Activated B cell treated with CpG ODN at 0.5 μM for 24 hours (primary cell): ENCODE measurements around the gene CDH20. TPM values are rescaled to one million over a fixed set of nuclear protein-coding genes. Genes with fewer than 3 reads are reported as not detected.

Experiments
- ATAC-seq: fragments of 200-7000 bp; cut with Tn5 transposase; one replicate; pipeline ENCODE4 v1.10.0; 2021; ENCODE audit warnings: low read depth, mild to moderate bottlenecking, moderate library complexity
- CTCF ChIA-PET: fragments of 350-600 bp; sonication (Branson Sonifier 250); formaldehyde crosslinking; loops from one replicate; lab custom pipeline; 2021; ENCODE audit warnings: antibody characterized with exemption; lab: Charles Lee
- POLR2A ChIA-PET: fragments of 350-600 bp; sonication (Branson Sonifier 250); formaldehyde crosslinking; loops from one replicate; lab custom pipeline; 2021; ENCODE audit warnings: antibody characterized with exemption; lab: Charles Lee
- DNase-seq: peaks from one replicate; pipeline ENCODE4 v3.0.0; 2022
- H3K27ac Mint-ChIP-seq: one replicate; pipeline ENCODE4 v1.8.0; 2020; ENCODE audit warnings: mixed read lengths
- H3K27me3 Mint-ChIP-seq: one replicate; pipeline ENCODE4 v1.8.0; 2021; ENCODE audit warnings: mixed read lengths
- H3K36me3 Mint-ChIP-seq: one replicate; pipeline ENCODE4 v1.8.0; 2021; ENCODE audit warnings: low read depth, mixed read lengths
- H3K4me1 Mint-ChIP-seq: one replicate; pipeline ENCODE4 v1.8.0; 2021; ENCODE audit warnings: mixed read lengths
- H3K4me3 Mint-ChIP-seq: one replicate; pipeline ENCODE4 v1.8.0; 2020; ENCODE audit warnings: mild to moderate bottlenecking, mixed read lengths
- H3K9me3 Mint-ChIP-seq: one replicate; pipeline ENCODE4 v1.8.0; 2020; ENCODE audit warnings: mixed read lengths
- intact Hi-C: fragments of 100-400 bp; cut with micrococcal nuclease; formaldehyde crosslinking; loops from one replicate; pipeline ENCODE4 v1.15.1; 2024
- total RNA-seq: library from RNA; stranded (reverse); gene quantifications from 2 replicates; pipeline ENCODE4 v1.2.3, GENCODE V29; 2022
- TF ChIP-seq, protein P1 (sequence below): fragments of 200-600 bp; IDR thresholded peaks from one replicate; pipeline ENCODE4 v1.8.0; 2022; ENCODE audit warnings: antibody characterized with exemption, mild to moderate bottlenecking

Gene CDH20
- total RNA-seq, 1 donor from 2014 or later: 0.07 TPM

DNA sequence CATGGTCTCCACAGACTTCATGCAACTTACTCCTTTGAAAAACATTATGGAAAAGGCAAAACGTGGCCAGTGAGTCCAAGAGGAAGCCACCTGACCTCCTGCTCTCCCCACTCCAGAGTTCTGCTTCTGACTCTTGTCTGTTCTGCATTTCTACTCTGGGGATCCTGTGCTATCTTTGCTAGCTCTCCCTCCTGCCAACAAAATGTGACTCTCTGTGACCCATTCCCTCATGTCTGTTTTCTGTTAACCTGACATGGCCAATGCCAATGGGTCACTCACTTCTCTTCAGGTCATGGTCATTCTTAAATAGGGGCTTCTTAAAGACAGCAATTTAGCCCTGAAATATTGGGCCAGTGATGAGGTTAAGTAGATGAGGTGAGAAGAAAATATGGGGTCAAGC lies 210.3 kb downstream of the CDH20 start:
- Mint-ChIP-seq H3K4me1 (no peaks in the 10 kb centered on the region), H3K9me3 (no peaks in the 10 kb centered on the region)
- TF ChIP-seq, protein P1, sequence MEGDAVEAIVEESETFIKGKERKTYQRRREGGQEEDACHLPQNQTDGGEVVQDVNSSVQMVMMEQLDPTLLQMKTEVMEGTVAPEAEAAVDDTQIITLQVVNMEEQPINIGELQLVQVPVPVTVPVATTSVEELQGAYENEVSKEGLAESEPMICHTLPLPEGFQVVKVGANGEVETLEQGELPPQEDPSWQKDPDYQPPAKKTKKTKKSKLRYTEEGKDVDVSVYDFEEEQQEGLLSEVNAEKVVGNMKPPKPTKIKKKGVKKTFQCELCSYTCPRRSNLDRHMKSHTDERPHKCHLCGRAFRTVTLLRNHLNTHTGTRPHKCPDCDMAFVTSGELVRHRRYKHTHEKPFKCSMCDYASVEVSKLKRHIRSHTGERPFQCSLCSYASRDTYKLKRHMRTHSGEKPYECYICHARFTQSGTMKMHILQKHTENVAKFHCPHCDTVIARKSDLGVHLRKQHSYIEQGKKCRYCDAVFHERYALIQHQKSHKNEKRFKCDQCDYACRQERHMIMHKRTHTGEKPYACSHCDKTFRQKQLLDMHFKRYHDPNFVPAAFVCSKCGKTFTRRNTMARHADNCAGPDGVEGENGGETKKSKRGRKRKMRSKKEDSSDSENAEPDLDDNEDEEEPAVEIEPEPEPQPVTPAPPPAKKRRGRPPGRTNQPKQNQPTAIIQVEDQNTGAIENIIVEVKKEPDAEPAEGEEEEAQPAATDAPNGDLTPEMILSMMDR: no peak

DNA sequence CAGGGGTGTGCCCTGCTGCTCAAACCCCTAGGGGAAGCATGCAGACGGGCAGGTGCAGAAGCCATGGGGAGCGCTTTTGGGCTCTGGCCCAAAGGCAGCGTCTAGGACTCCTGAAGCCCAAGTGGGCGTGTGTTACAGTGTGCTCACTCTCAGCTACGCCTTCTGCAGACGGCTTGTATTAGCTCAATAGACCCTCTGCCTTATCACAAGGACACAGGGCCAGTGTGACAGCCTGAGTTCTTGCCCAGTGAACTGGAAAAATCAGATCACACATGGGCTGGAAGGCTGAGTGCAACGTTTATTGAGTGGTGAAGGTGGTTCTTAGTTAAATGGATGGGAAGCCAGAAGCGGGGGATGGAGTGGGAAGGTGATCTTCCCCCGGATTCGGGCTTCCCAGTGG lies 210.9 kb downstream of the CDH20 start:
- intact Hi-C loops: no loop called here
- H3K4me1 Mint-ChIP-seq: no peaks in the 10 kb centered on the region
- H3K27me3 Mint-ChIP-seq: no peaks in the 10 kb centered on the region
- DNase-seq (no peak), ATAC-seq (no peak)
- ChIA-PET CTCF (no interaction called here), POLR2A (no interaction called here)
- H3K4me3 Mint-ChIP-seq: no peak overlapping the region
- TF ChIP-seq, protein P1: no peak
- H3K36me3 Mint-ChIP-seq: no peaks in the 10 kb centered on the region
- H3K9me3 Mint-ChIP-seq: no peaks in the 10 kb centered on the region
- H3K27ac Mint-ChIP-seq: no peak overlapping the region

More for the DNA sequence above, 210.3 kb downstream of the CDH20 start:
- ATAC-seq (no peak), DNase-seq (no peak)
- Mint-ChIP-seq H3K27ac (no peak overlapping the region), H3K27me3 (no peaks in the 10 kb centered on the region), H3K36me3 (no peaks in the 10 kb centered on the region), H3K4me3 (no peak overlapping the region)
- intact Hi-C loops: no loop called here
- ChIA-PET POLR2A (no interaction called here), CTCF (interaction anchor here (1.1 kb wide), 1 partner anchor 9 kb away, joined by 3 read pairs; no protein-coding TSS in a partner anchor)

DNA sequence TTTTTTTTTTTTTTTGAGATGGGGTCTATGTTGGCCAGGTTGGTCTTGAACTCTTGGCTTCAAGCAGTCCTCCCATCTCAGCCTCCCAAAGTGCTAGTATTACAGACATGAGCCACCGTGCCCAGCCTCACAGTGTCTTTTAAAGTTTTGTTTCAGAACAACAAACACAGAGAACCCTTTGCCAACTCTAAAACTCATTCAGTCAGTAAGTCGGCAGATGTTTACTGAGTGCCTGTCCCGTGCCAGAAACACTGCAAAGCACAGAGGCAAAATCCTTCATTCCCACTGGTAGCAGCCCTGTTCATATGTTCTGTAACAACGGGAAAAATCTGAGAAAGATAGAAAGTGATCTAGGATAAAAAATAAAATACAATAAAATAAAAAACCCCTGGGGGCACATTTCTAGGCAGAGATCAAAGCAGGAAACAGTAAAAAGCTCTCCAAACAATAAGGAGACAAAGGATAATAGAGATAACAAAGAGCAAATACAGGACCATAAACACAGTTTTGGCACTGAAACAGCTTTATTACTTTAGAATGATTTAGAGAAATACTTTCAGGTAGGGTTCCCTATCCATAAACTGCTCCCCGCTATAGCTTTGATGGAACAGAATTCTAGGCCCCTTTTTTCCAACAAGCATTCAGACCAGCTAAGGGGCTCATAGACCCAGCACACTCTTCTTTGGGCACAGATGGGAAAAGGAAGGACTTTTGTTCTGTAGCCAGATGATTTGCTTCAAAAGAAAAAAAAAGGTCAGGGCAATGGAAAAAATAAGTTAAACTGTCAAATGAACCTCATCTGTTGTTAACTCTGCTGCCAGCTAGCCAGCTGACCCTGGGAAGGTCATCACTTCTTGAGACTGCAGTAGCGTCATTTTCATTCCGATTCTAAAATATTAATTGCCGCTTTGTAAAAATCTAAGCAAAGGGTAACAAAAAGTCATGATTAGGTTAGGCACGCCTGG lies 212.3 kb downstream of the CDH20 start:
- CTCF ChIA-PET: no interaction called here
- no peak overlapping the region for H3K27ac Mint-ChIP-seq
- POLR2A ChIA-PET: no interaction called here
- no peaks in the 10 kb centered on the region for H3K27me3 Mint-ChIP-seq
- H3K4me3 Mint-ChIP-seq: no peak overlapping the region
- intact Hi-C loops: no loop called here
- H3K9me3 Mint-ChIP-seq: no peaks in the 10 kb centered on the region
- TF ChIP-seq, protein P1: no peak
- H3K4me1 Mint-ChIP-seq: no peaks in the 10 kb centered on the region
- DNase-seq (no peak), ATAC-seq (no peak)
- H3K36me3 Mint-ChIP-seq: no peaks in the 10 kb centered on the region

DNA sequence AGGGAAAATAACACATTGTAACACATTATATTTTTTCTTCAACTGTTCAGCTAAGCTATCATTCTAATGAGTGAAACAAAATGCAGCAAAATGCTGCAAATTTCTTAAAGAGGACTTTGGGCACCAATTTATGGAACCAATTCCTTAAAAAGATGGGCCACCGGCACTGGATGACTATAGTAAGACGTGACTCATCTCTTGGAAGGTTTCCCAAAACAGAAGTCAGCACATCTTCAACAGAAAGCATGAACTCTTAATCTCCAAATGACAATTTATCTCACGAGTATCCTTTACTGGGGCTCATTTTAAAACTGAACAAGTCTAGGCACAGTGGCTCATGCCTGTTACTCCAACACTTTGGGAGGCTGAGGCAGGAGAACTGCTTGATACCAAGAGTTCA lies 213.4 kb downstream of the CDH20 start:
- Mint-ChIP-seq H3K9me3 (no peaks in the 10 kb centered on the region), H3K4me1 (no peaks in the 10 kb centered on the region), H3K36me3 (no peaks in the 10 kb centered on the region), H3K4me3 (no peak overlapping the region), H3K27me3 (no peaks in the 10 kb centered on the region), H3K27ac (no peak overlapping the region)
- TF ChIP-seq, protein P1: no peak
- ChIA-PET POLR2A (no interaction called here), CTCF (no interaction called here)
- intact Hi-C loops: no loop called here
- no peak for DNase-seq
- ATAC-seq: no peak

DNA sequence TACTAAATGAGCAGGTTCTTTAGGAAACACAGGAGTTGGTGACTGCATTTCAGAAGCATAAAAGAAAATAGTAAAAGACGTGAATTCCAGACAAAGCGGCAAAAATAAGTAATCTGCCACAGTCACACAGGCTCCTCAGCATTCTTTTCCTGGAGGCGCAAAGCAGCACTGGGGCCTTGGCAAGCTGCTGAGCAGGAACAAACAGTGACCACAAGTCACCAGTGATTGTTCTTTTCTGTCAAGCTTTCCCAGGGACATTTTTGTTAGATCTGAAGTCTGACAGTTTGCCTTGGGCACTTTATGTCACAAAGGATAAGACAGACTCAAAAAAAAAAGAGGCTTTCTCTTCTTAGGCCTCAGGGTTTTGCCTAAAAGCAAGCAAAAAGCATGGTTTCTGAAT lies 216.2 kb downstream of the CDH20 start:
- H3K27me3 Mint-ChIP-seq: peaks cover 5% of the 10 kb centered on the region
- DNase-seq (no peak), ATAC-seq (no peak)
- no peaks in the 10 kb centered on the region for H3K9me3 Mint-ChIP-seq
- TF ChIP-seq, protein P1: no peak
- H3K27ac Mint-ChIP-seq: no peak overlapping the region
- no peaks in the 10 kb centered on the region for H3K36me3 Mint-ChIP-seq
- H3K4me3 Mint-ChIP-seq: no peak overlapping the region
- intact Hi-C loops: no loop called here
- ChIA-PET CTCF (interaction anchor here (1.4 kb wide), 1 partner anchor 582 kb away, joined by 5 read pairs; no protein-coding TSS in a partner anchor), POLR2A (no interaction called here)
- H3K4me1 Mint-ChIP-seq: peaks cover 1% of the 10 kb centered on the region
